Naive thymus-derived CD8-positive, alpha-beta T cell (primary cell): ENCODE results near the gene STAT2. TPM values are rescaled to one million over a fixed set of nuclear protein-coding genes. Genes with fewer than 3 reads are reported as not detected.
A peak's percentile ranks its signal among the peaks of the same experiment; 100 is the strongest.
"Not testable (repeated sequence)": the region's sequence is repeated elsewhere in the genome, so short reads cannot be mapped to it uniquely, and the experiment has no call there.

Experiments
- ATAC-seq, 2 donors: fragments of 150-1000 bp; cut with Tn5 transposase in 1 of 2; sonication (Bioruptor Pico), chemical (Tn5 transposase) in 1 of 2; 1 replicate in 1 of 2; 2 replicates in 1 of 2; pipeline ENCODE4 v1.10.0; 2021; ENCODE audit warnings: mild to moderate bottlenecking in 2 of 2, moderate library complexity in 2 of 2
- POLR2A ChIA-PET: fragments of 350-600 bp; sonication (Branson Sonifier 250); formaldehyde crosslinking; loops from one replicate; lab custom pipeline; 2021; ENCODE audit warnings: antibody characterized with exemption; lab: Charles Lee
- DNase-seq, 10 donors: peaks; one replicate each; pipeline versions ENCODE4 v3.0.0 to v3.0.0-alpha.2; 2020 to 2022
- H3K27ac Mint-ChIP-seq, 10 donors: one replicate each; pipeline ENCODE4 v1.8.0; 2020 to 2022; ENCODE audit warnings: mild to moderate bottlenecking in 10 of 10, mixed read lengths in 10 of 10, moderate library complexity in 4 of 10, inconsistent platforms in 1 of 10
- H3K27me3 Mint-ChIP-seq, 5 donors: one replicate each; pipeline ENCODE4 v1.8.0; 2021 to 2022; ENCODE audit warnings: mixed read lengths in 5 of 5
- H3K36me3 Mint-ChIP-seq, 3 donors: one replicate each; pipeline ENCODE4 v1.8.0; 2020 to 2022; ENCODE audit warnings: mixed read lengths in 3 of 3, mild to moderate bottlenecking in 2 of 3, inconsistent platforms in 1 of 3
- H3K4me1 Mint-ChIP-seq, 4 donors: one replicate each; pipeline ENCODE4 v1.8.0; 2021 to 2022; ENCODE audit warnings: mixed read lengths in 4 of 4
- H3K4me3 Mint-ChIP-seq, 10 donors: one replicate each; pipeline ENCODE4 v1.8.0; 2020 to 2022; ENCODE audit warnings: mild to moderate bottlenecking in 10 of 10, mixed read lengths in 10 of 10, moderate library complexity in 6 of 10, inconsistent platforms in 1 of 10
- H3K9me3 Mint-ChIP-seq, 9 donors: one replicate each; pipeline ENCODE4 v1.8.0; 2020 to 2022; ENCODE audit warnings: mixed read lengths in 9 of 9, mild to moderate bottlenecking in 3 of 9, inconsistent platforms in 1 of 9, moderate library complexity in 1 of 9
- polyA plus RNA-seq, 3 donors: library from polyadenylated mRNA; unstranded; fragments of 300-500 nt; fragmentation: Illumina TruSeq; gene quantifications; one replicate each; pipeline ENCODE4 v1.2.3, GENCODE V29; 2021
- total RNA-seq, 8 experiments: library from RNA in 2 of 8; stranded (reverse) in 2 of 8; gene quantifications; one replicate each; pipeline ENCODE4 v1.2.3 and lab custom pipeline; 2021 to 2026

Gene STAT2
- total and polyA plus RNA-seq, 5 experiments from 2014 or later: 61.7 to 165 (median 68.1) TPM

DNA sequence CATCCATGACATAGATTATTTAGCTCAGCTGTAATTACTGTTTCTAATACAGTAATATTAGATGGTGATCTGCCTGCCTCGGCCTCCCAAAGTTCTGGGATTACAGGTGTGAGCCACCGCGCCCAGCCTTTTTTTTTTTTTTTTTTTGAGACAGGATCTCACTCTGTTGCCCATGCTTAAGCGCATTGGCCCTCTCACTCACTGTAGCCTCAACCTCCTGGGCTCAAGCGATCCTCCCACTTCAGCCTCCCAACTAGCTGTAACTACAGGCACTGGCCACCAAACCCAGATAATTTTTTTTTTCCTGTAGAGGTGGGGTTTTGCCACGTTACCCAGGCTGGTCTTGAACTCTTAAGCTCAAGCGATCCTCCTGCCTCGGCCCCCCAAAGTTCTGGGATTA lies 24.4 kb downstream of the STAT2 start:
- Mint-ChIP-seq H3K4me1 (peaks cover 29 to 70% (median 63%) of the 10 kb centered on the region in 4 donors), H3K4me3 (peak overlapping the region in 2 of 10 donors; percentile 26 to 41), H3K27ac (peak overlapping the region in 8 of 10 donors; percentile 35 to 100 (median 99)), H3K36me3 (peaks cover 0 to 11% (median 0%) of the 10 kb centered on the region in 3 donors)
- not testable (repeated sequence) for H3K27me3 Mint-ChIP-seq, DNase-seq, H3K9me3 Mint-ChIP-seq, ATAC-seq
- POLR2A ChIA-PET: interaction anchor here (0.7 to 8.7 kb wide), 8 partner anchors 18 to 303 kb away, joined by 3 to 182 read pairs (median 4); partner anchors contain the start of genes CNPY2, PA2G4, SPRYD4 and STAT2

GRCh38 chr12:56334490-56334793 lies 25.5 kb downstream of the STAT2 start:
- peaks cover 0 to 1% (median 0%) of the 10 kb centered on the region in 9 donors for H3K9me3 Mint-ChIP-seq
- peaks cover 0 to 11% (median 3%) of the 10 kb centered on the region in 3 donors for H3K36me3 Mint-ChIP-seq
- no peak for DNase-seq
- H3K4me3 Mint-ChIP-seq: peak overlapping the region; percentile 87 to 99 (median 94)
- POLR2A ChIA-PET: interaction anchor here (1.0 to 8.7 kb wide), 6 partner anchors 9 to 114 kb away, joined by 3 to 182 read pairs (median 4); partner anchors contain the start of genes CNPY2 and STAT2
- peaks cover 0 to 1% (median 0%) of the 10 kb centered on the region in 5 donors for H3K27me3 Mint-ChIP-seq
- no peak for ATAC-seq
- peaks cover 25 to 59% (median 53%) of the 10 kb centered on the region in 4 donors for H3K4me1 Mint-ChIP-seq
- peak overlapping the region; percentile 99 to 100 (median 99) for H3K27ac Mint-ChIP-seq

DNA sequence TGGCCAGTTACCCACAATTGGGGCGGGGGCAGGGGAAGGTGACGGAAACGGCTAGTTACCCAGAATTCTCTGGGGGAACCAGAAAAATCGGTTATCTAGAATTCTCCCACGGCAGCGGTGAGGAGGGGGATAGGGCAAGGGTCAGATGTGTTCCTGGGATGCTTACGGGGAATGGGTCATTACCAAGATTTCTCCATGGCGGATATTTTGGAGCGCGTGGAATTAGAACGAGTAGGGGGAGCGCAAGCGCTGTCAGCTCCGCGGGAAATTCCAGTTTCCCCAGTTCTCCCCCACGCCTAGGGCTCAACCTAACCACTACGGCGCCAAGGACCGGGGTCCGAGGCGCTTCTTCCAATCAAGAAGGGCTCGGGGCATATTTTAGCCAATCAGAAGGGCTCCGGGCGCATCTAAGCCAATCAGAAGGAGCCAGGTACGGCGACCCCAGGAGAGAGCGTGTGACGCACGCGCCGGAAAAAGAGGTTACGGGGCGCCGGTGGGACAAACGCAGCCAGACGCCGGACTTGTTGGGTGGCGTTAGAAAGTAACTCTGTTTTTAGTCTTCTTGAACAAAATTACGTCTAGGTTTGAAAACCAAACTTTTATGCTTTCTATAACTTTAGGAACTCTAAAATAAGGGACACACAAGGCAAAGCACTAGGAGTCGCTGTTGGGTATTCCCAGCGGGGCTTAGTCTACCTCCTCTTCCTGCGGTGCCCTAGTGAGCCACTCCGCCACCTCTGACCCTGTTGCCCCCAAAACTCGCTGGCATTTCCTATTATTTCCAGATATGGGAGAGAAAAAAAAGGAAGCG lies 26.0 kb downstream of the STAT2 start, which contains the start of gene PAN2:
Gene PAN2 (minus strand): TSS at position 322 of the 811 bp plus-strand sequence. CDS start 906 bp downstream, outside the sequence.
- DNase-seq (peak; percentile 78 to 96 (median 93)), ATAC-seq (peak; percentile 81 to 87)
- H3K27me3 Mint-ChIP-seq: peaks cover 0 to 1% (median 0%) of the 10 kb centered on the region in 5 donors
- POLR2A ChIA-PET: interaction anchor here (0.7 to 8.7 kb wide), 12 partner anchors 8 to 360 kb away, joined by 3 to 182 read pairs (median 4); partner anchors contain the start of genes CNPY2, GLS2, PA2G4 and RAB5B
- H3K4me3 Mint-ChIP-seq: peak within 1 kb of the TSS; percentile 87 to 99 (median 94)
- peaks cover 0 to 11% (median 3%) of the 10 kb centered on the region in 3 donors for H3K36me3 Mint-ChIP-seq
- H3K4me1 Mint-ChIP-seq: peaks cover 20 to 53% (median 47%) of the 10 kb centered on the region in 4 donors
- H3K27ac Mint-ChIP-seq: peak within 1 kb of the TSS; percentile 99 to 100 (median 99)
- H3K9me3 Mint-ChIP-seq: peaks cover 0 to 1% (median 0%) of the 10 kb centered on the region in 9 donors

DNA sequence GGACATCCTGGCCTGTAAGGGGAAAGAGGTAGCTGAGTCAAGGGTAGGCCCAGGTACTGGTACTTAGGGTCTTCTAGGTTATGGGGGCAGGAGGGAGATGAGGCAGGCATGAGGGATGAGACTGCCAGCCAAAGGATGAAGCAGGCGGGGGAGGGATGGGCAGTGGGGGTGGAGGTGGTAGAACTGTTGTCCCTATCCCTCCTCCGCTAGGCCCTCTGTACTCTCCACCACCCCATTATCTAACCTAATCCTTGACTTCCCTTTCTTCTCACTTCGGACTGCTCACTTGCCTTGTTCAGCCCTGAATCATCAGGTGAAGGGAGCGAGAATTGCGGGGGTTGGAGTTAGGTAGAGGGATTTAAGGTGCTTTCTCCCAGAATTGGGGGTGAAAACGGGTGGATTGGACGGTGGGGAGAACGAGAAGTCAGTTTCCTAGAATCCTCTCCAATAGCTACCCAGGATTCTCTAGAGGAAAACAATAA lies 26.7 kb downstream of the STAT2 start:
- Mint-ChIP-seq H3K4me3 (peak overlapping the region; percentile 87 to 99 (median 94)), H3K9me3 (peaks cover 0 to 1% (median 0%) of the 10 kb centered on the region in 9 donors), H3K27me3 (peaks cover 0 to 1% (median 0%) of the 10 kb centered on the region in 5 donors), H3K27ac (peak overlapping the region; percentile 99 to 100 (median 99)), H3K36me3 (peaks cover 0 to 14% (median 3%) of the 10 kb centered on the region in 3 donors), H3K4me1 (peaks cover 15 to 48% (median 41%) of the 10 kb centered on the region in 4 donors)
- POLR2A ChIA-PET: interaction anchor here (1.0 to 8.7 kb wide), 10 partner anchors 11 to 360 kb away, joined by 4 to 182 read pairs (median 6); partner anchors contain the start of genes CNPY2, GLS2, PA2G4 and RAB5B
- DNase-seq (no peak), ATAC-seq (no peak)

GRCh38 chr12:56332512-56333196 lies 27.3 kb downstream of the STAT2 start:
- no peak for ATAC-seq
- Mint-ChIP-seq H3K4me1 (peaks cover 17 to 42% (median 36%) of the 10 kb centered on the region in 4 donors), H3K4me3 (peak overlapping the region; percentile 87 to 99 (median 94)), H3K27ac (peak overlapping the region; percentile 99 to 100 (median 99)), H3K9me3 (peaks cover 0 to 1% (median 0%) of the 10 kb centered on the region in 9 donors), H3K27me3 (peaks cover 0 to 1% (median 0%) of the 10 kb centered on the region in 5 donors), H3K36me3 (peaks cover 0 to 20% (median 7%) of the 10 kb centered on the region in 3 donors)
- POLR2A ChIA-PET: interaction anchor here (1.3 to 8.7 kb wide), 10 partner anchors 11 to 359 kb away, joined by 4 to 182 read pairs (median 6); partner anchors contain the start of genes CNPY2, GLS2, PA2G4 and RAB5B
- no peak for DNase-seq

DNA sequence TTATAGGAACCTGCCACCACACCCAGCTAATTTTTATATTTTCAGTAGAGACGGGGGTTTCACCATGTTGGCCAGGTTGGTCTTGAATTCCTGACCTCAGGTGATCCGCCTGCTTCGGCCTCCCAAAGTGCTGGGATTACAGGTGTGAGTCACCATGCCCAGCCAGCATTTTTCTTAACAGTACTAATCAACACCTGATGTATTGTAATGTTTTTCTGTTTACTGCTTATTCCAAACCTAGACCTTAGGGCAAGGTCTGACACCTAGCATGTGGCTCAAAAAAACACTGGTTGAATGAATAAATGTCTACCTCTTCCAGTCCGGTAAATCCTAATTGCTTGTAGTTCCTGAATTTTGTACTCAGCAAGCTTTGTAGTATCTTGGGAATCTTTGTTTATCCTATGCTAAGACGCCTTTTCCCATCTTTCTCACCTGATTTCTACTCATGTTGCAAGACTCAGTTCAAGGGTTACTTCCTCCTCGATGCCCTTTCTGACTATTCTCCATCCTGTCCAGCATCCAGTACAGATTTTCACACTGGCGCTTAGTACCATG lies 28.9 kb downstream of the STAT2 start:
- DNase-seq: no peak
- POLR2A ChIA-PET: interaction anchor here (0.7 to 1.8 kb wide), 2 partner anchors 13 to 90 kb away, joined by 3 to 4 read pairs; no protein-coding TSS in a partner anchor
- ATAC-seq: no peak
- Mint-ChIP-seq H3K27me3 (peaks cover 0 to 1% (median 0%) of the 10 kb centered on the region in 5 donors), H3K36me3 (peaks cover 5 to 36% (median 7%) of the 10 kb centered on the region in 3 donors), H3K4me1 (peaks cover 15 to 31% (median 31%) of the 10 kb centered on the region in 4 donors), H3K27ac (peak overlapping the region in 5 of 10 donors; percentile 3 to 100 (median 31)), H3K9me3 (peaks cover 0 to 1% (median 0%) of the 10 kb centered on the region in 9 donors), H3K4me3 (no peak overlapping the region)

DNA sequence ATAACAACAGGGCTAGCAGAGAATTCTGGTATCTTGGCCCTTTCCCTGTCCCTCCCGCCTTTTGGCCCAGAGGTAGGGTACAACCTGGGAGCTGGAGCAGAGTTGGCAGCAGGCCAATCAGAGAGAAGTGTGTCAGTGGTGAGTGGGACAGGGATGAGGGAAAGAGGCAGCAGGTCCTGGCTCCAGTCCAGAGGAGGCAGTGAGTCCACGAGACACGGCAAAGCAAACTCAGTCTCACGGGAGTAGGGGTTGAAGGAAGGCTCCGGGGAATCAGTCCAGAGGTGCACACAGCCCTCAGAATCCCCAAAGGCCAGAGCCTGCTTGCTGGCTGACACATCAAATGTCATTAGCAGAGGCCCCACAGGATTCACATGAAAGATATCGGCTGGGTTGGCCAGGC lies 33.4 kb downstream of the STAT2 start:
- H3K36me3 Mint-ChIP-seq: peaks cover 13 to 79% (median 28%) of the 10 kb centered on the region in 3 donors
- peaks cover 3 to 6% (median 5%) of the 10 kb centered on the region in 4 donors for H3K4me1 Mint-ChIP-seq
- ATAC-seq (no peak), DNase-seq (no peak)
- POLR2A ChIA-PET: no interaction called here
- no peaks in the 10 kb centered on the region for H3K9me3 Mint-ChIP-seq
- H3K27ac Mint-ChIP-seq: peak overlapping the region in 2 of 10 donors; percentile 51 to 60
- H3K27me3 Mint-ChIP-seq: no peaks in the 10 kb centered on the region
- no peak overlapping the region for H3K4me3 Mint-ChIP-seq

DNA sequence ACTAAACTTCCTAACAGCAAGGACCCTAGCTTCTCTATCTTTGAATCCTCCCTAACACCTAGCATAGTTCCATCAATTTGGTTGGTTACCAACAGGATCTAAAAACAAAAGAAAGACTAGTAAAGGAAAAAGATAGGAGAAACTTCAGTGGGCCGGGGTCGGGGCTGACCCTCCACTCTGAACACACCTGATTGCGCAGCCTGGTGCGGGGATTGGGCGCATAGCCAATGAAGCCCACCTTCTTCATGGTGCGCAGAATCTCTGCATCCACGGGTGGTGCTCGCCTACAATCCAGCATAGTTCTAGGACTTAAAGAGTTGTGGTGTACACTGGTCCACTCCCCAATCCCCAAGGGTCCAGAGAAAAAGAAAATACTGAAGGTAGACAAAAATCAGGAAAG lies 33.8 kb downstream of the STAT2 start:
- Mint-ChIP-seq H3K9me3 (no peaks in the 10 kb centered on the region), H3K4me3 (no peak overlapping the region), H3K36me3 (peaks cover 13 to 77% (median 28%) of the 10 kb centered on the region in 3 donors), H3K27me3 (no peaks in the 10 kb centered on the region), H3K27ac (peak overlapping the region in 3 of 10 donors; percentile 51 to 60 (median 59)), H3K4me1 (peaks cover 1 to 2% (median 2%) of the 10 kb centered on the region in 4 donors)
- ATAC-seq: no peak
- DNase-seq: no peak
- POLR2A ChIA-PET: interaction anchor here (1.1 to 1.9 kb wide), 2 partner anchors 8 to 10 kb away, joined by 3 to 8 read pairs; partner anchors contain the start of genes CNPY2 and PAN2

DNA sequence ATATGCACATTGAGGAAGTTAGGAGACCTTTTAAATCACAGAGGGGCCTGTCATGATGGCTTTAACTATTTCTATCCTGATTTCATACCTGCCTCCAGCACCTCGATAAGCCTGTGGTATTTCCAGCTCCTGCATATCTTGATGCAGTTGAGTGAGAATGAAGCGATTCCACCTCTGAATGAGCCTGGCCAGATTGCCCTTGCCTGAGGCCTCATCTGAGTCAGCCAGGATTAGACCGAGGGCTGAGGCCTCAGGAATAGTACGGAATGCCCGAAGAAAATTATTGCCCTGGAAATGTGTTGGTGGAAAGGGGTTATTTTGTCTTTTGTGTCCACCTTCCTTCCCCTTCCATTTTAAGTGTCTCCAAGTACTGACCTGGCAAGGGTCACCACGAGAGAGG lies 35.7 kb downstream of the STAT2 start:
- no peak for DNase-seq
- no peak for ATAC-seq
- POLR2A ChIA-PET: no interaction called here
- peaks cover 0 to 2% (median 0%) of the 10 kb centered on the region in 4 donors for H3K4me1 Mint-ChIP-seq
- H3K9me3 Mint-ChIP-seq: no peaks in the 10 kb centered on the region
- H3K4me3 Mint-ChIP-seq: no peak overlapping the region
- H3K36me3 Mint-ChIP-seq: peaks cover 13 to 80% (median 25%) of the 10 kb centered on the region in 3 donors
- H3K27ac Mint-ChIP-seq: peak overlapping the region in 2 of 10 donors; percentile 26 to 45
- no peaks in the 10 kb centered on the region for H3K27me3 Mint-ChIP-seq

DNA sequence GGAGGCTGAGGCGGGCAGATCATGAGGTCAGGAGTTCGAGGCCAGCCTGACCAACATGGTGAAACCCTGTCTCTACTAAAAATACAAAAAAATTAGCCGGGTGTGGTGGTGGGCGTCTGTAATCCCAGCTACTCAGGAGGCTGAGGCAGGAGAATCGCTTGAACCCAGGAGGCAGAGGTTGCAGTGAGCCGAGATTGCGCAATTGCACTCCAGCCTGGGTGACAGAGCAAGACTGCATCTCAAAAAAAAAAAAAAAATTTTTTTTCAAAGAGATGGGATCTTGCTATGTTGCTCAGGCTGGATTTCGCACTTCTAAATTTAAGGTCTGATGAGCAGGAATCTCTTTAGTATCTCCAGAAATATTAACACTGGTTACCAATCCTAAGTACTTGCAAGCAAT lies 38.3 kb downstream of the STAT2 start:
- H3K36me3 Mint-ChIP-seq: peaks cover 13 to 69% (median 21%) of the 10 kb centered on the region in 3 donors
- ATAC-seq, H3K4me3 Mint-ChIP-seq, H3K9me3 Mint-ChIP-seq, H3K27me3 Mint-ChIP-seq, DNase-seq, H3K4me1 Mint-ChIP-seq, H3K27ac Mint-ChIP-seq: not testable (repeated sequence)
- POLR2A ChIA-PET: interaction anchor here (0.6 to 2.2 kb wide), 3 partner anchors 11 to 346 kb away, joined by 4 to 7 read pairs (median 5); partner anchors contain the start of gene IL23A

- Mint-ChIP-seq H3K4me3 (no peak overlapping the region), H3K4me1 (peaks cover 0 to 4% (median 2%) of the 10 kb centered on the region in 4 donors), H3K36me3 (peaks cover 8 to 63% (median 21%) of the 10 kb centered on the region in 3 donors), H3K9me3 (no peaks in the 10 kb centered on the region), H3K27ac (no peak overlapping the region), H3K27me3 (no peaks in the 10 kb centered on the region)
- POLR2A ChIA-PET: interaction anchor here (0.6 to 2.2 kb wide), 5 partner anchors 11 to 345 kb away, joined by 4 to 7 read pairs (median 5); partner anchors contain the start of gene IL23A
- DNase-seq: no peak
- no peak for ATAC-seq
These were observed 38.9 kb downstream of the STAT2 start for GRCh38 chr12:56321027-56321426.
